Astrocyte of the cerebellum (primary cell): ENCODE measurements around the gene PPP1R7.
A peak's percentile ranks its signal among the peaks of the same experiment; 100 is the strongest.

Experiments used
- DNase-seq: peaks from one replicate; pipeline ENCODE4 v3.0.0-alpha.2; 2011; ENCODE audit warnings: low read depth
- H3K4me3 ChIP-seq: 2 replicates; pipeline ENCODE4 v1.5.1; 2011; ENCODE audit warnings: mild to moderate bottlenecking, low read depth, low read length, moderate library complexity
- in situ Hi-C: cut with HindIII; loops from 2 replicates; pipeline ENCODE4 v1.10.0; 2017; ENCODE audit warnings: low sequenced_read_pairs
- TF ChIP-seq, protein P1 (sequence below): IDR thresholded peaks from 2 replicates; pipeline ENCODE4 v1.5.1; 2012; ENCODE audit warnings: low read length, low read depth, moderate library complexity, mild to moderate bottlenecking; ENCODE audit errors: missing control alignments

The PPP1R7 gene

GRCh38 chr2:241159116-241159515 is 8.8 kb downstream of the PPP1R7 start:
- in situ Hi-C loops = no loop called here
- TF ChIP-seq, protein P1, sequence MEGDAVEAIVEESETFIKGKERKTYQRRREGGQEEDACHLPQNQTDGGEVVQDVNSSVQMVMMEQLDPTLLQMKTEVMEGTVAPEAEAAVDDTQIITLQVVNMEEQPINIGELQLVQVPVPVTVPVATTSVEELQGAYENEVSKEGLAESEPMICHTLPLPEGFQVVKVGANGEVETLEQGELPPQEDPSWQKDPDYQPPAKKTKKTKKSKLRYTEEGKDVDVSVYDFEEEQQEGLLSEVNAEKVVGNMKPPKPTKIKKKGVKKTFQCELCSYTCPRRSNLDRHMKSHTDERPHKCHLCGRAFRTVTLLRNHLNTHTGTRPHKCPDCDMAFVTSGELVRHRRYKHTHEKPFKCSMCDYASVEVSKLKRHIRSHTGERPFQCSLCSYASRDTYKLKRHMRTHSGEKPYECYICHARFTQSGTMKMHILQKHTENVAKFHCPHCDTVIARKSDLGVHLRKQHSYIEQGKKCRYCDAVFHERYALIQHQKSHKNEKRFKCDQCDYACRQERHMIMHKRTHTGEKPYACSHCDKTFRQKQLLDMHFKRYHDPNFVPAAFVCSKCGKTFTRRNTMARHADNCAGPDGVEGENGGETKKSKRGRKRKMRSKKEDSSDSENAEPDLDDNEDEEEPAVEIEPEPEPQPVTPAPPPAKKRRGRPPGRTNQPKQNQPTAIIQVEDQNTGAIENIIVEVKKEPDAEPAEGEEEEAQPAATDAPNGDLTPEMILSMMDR = no peak
- DNase-seq = no peak
- H3K4me3 ChIP-seq = no peak overlapping the region

DNA sequence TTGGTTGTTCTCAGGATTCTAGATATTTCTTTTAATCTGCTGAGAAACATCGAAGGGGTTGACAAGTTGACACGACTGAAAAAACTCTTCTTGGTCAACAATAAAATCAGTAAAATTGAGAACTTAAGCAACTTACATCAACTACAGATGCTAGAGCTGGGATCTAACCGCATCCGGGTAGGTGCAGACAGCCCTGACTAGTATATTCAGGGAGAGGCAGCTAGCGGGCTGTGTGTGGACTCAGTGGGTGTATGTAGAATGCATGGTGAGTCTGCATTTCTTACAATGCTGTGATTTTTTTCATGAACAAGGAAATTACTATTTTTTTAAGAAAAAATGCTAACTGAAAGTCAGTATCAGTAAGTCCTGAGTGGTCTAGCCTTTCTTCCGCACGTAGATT is 10.1 kb downstream of the PPP1R7 start:
- no peak for DNase-seq
- H3K4me3 ChIP-seq = no peak overlapping the region
- in situ Hi-C loops = no loop called here
- TF ChIP-seq, protein P1 = no peak

- peak; percentile 82 for DNase-seq
- H3K4me3 ChIP-seq = no peak overlapping the region
- in situ Hi-C loops = no loop called here
- TF ChIP-seq, protein P1 = no peak
Measured at GRCh38 chr2:241161646-241162281, 11.5 kb downstream of the PPP1R7 start.

- no peak for DNase-seq
- in situ Hi-C loops = no loop called here
- TF ChIP-seq, protein P1 = no peak
- no peak overlapping the region for H3K4me3 ChIP-seq
Measured at GRCh38 chr2:241163601-241164118, 13.4 kb downstream of the PPP1R7 start.

GRCh38 chr2:241168366-241168765 is 18.1 kb downstream of the PPP1R7 start:
- in situ Hi-C loops = no loop called here

DNA sequence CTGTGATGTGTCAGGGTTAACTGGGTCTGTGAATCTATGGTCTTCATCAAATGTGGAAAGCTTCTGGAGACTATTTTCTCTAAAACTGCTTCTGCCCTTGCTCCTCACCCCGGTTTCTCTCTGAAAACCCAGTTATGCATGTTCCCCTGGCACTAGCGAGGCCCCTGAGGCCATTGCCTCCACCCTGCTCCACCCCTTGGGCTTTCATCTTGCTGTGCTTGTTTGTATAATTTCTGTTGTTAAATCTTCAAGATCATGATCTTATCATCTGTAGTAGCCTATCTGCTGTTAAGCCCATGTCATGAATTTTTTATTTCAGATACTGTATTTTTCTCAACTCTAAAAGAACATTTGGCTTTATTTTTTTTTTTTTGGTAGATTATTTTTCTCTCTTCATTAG is 23.3 kb downstream of the PPP1R7 start:
- in situ Hi-C loops = no loop called here

More at GRCh38 chr2:241168366-241168765, 18.1 kb downstream of the PPP1R7 start:
- DNase-seq = no peak
- H3K4me3 ChIP-seq = no peak overlapping the region
- TF ChIP-seq, protein P1 = no peak

More for the DNA sequence above, 23.3 kb downstream of the PPP1R7 start:
- H3K4me3 ChIP-seq = no peak overlapping the region
- DNase-seq = no peak
- TF ChIP-seq, protein P1 = no peak
